ENCODE results near the gene DRC1. TPM values are rescaled to one million over a fixed set of nuclear protein-coding genes. Genes with fewer than 3 reads are reported as not detected.

Gene DRC1
- total RNA-seq, 2 donors from 2014 or later: 0.33 to 0.48 TPM

GRCh38 chr2:26484579-26484978, 82.9 kb downstream of the DRC1 start:
- H3K36me3 ChIP-seq (ENCODE audit: control insufficient read depth, insufficient read depth, low read length): no peaks in the 10 kb centered on the region
- WGBS, 2 experiments (ENCODE audit: insufficient coverage in 1 of 2, insufficient read length in 1 of 2): 91 to 92% methylated on average over 4 of the region's 4 CpGs
- no peak for TF ChIP-seq CTCF (conservative IDR thresholded peaks at IDR 0.05)

GRCh38 chr2:26485099-26485498, 83.4 kb downstream of the DRC1 start:
- WGBS, 2 experiments (ENCODE audit: insufficient coverage in 1 of 2, insufficient read length in 1 of 2): 89 to 100% methylated on average over 1 to 2 of the region's 2 CpGs
- no peak overlapping the region for H3K27ac Mint-ChIP-seq
- TF ChIP-seq CTCF (conservative IDR thresholded peaks at IDR 0.05): no peak

More at GRCh38 chr2:26484579-26484978, 82.9 kb downstream of the DRC1 start:
- Mint-ChIP-seq H3K4me3 (no peak overlapping the region), H3K36me3 (ENCODE audit: low read depth) (no peaks in the 10 kb centered on the region), H3K27me3 (ENCODE audit: insufficient read depth) (peaks cover 2% of the 10 kb centered on the region), H3K27ac (no peak overlapping the region), H3K9me3 (no peaks in the 10 kb centered on the region), H3K4me1 (no peaks in the 10 kb centered on the region)
- H3K27me3 ChIP-seq (ENCODE audit: control insufficient read depth, insufficient read depth, low read length, poor library complexity, severe bottlenecking): no peaks in the 10 kb centered on the region
- no peak overlapping the region for H3K27ac ChIP-seq (ENCODE audit: low read depth, low read length)
- no peaks in the 10 kb centered on the region for H3K4me1 ChIP-seq (ENCODE audit: control insufficient read depth, insufficient read depth, low read length)
- no peaks in the 10 kb centered on the region for H3K9me3 ChIP-seq (ENCODE audit: control insufficient read depth, low read length)
- H3K4me3 ChIP-seq (ENCODE audit: low read length): no peak overlapping the region
- no peak for DNase-seq
- H3K9ac ChIP-seq (ENCODE audit: extremely low read depth, low read length, poor library complexity, severe bottlenecking): no peak overlapping the region

GRCh38 chr2:26485725-26486418, 84.2 kb downstream of the DRC1 start:
- Histone ChIP-seq H3K4me1 (ENCODE audit: control insufficient read depth, insufficient read depth, low read length) (no peaks in the 10 kb centered on the region), H3K4me3 (ENCODE audit: low read length) (no peak overlapping the region), H3K27me3 (ENCODE audit: control insufficient read depth, insufficient read depth, low read length, poor library complexity, severe bottlenecking) (no peaks in the 10 kb centered on the region), H3K36me3 (ENCODE audit: control insufficient read depth, insufficient read depth, low read length) (no peaks in the 10 kb centered on the region), H3K9ac (ENCODE audit: extremely low read depth, low read length, poor library complexity, severe bottlenecking) (no peak overlapping the region), H3K9me3 (ENCODE audit: control insufficient read depth, low read length) (no peaks in the 10 kb centered on the region), H3K27ac (ENCODE audit: low read depth, low read length) (no peak overlapping the region)
- Mint-ChIP-seq H3K27me3 (ENCODE audit: insufficient read depth) (peaks cover 2% of the 10 kb centered on the region), H3K9me3 (no peaks in the 10 kb centered on the region), H3K27ac (no peak overlapping the region), H3K4me1 (no peaks in the 10 kb centered on the region), H3K4me3 (no peak overlapping the region), H3K36me3 (ENCODE audit: low read depth) (no peaks in the 10 kb centered on the region)
- WGBS, 2 experiments (ENCODE audit: insufficient coverage in 1 of 2, insufficient read length in 1 of 2): 91 to 93% methylated on average over 8 of the region's 8 CpGs
- TF ChIP-seq CTCF (conservative IDR thresholded peaks at IDR 0.05): no peak
- no peak for DNase-seq

More at GRCh38 chr2:26485099-26485498, 83.4 kb downstream of the DRC1 start:
- H3K9me3 Mint-ChIP-seq: no peaks in the 10 kb centered on the region
- H3K4me3 Mint-ChIP-seq: no peak overlapping the region
- H3K27me3 Mint-ChIP-seq (ENCODE audit: insufficient read depth): peaks cover 2% of the 10 kb centered on the region
- Histone ChIP-seq H3K27me3 (ENCODE audit: control insufficient read depth, insufficient read depth, low read length, poor library complexity, severe bottlenecking) (no peaks in the 10 kb centered on the region), H3K9me3 (ENCODE audit: control insufficient read depth, low read length) (no peaks in the 10 kb centered on the region), H3K36me3 (ENCODE audit: control insufficient read depth, insufficient read depth, low read length) (no peaks in the 10 kb centered on the region), H3K4me1 (ENCODE audit: control insufficient read depth, insufficient read depth, low read length) (no peaks in the 10 kb centered on the region), H3K4me3 (ENCODE audit: low read length) (no peak overlapping the region), H3K27ac (ENCODE audit: low read depth, low read length) (no peak overlapping the region), H3K9ac (ENCODE audit: extremely low read depth, low read length, poor library complexity, severe bottlenecking) (no peak overlapping the region)
- H3K4me1 Mint-ChIP-seq: no peaks in the 10 kb centered on the region
- H3K36me3 Mint-ChIP-seq (ENCODE audit: low read depth): no peaks in the 10 kb centered on the region
- no peak for DNase-seq

Data from endodermal cell (in vitro differentiated cells).